ENCODE measurements around the gene ZDHHC5. TPM values are rescaled to one million over a fixed set of nuclear protein-coding genes. Genes with fewer than 3 reads are reported as not detected.
"Not testable (repeated sequence)": the region's sequence is repeated elsewhere in the genome, so short reads cannot be mapped to it uniquely, and the experiment has no call there.

Gene ZDHHC5
- total RNA-seq, 1 experiment from 2014 or later = 80.6 TPM

DNA sequence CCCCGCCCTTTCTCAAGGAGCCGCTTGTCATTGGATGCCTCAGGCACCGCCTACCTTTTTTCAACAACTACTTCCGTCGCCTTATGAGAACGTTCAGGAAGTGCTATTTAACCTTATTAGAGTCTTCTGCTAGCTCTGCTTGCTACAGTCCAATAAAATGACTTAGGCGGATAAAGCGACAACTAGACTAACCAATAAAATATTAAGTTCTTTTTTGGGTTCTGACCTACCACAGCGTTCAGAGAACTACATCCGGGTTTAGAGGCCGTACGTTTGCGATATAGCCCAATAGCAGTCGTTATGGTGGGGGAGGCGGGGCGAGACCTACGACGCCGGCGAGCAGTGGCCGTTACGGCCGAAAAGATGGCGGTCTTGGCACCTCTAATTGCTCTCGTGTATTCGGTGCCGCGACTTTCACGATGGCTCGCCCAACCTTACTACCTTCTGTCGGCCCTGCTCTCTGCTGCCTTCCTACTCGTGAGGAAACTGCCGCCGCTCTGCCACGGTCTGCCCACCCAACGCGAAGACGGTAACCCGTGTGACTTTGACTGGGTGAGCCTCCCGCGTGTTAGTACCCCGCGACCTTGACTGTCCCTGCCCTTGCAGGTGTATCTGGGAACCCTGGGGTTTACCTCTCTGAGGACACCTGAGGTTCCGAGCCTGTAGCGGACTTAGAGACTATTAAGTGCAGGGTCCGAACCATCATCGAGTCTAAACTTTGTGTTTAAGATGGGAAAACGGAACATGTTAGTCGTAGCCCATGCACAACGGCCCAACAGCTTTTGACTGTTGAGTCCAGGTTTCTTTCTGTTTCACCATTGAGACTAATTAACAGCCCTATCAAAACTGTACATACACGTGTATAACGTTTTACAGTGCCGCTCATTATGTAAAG, 44.6 kb downstream of the ZDHHC5 start, which contains the start of gene TMX2:
TSS of gene TMX2 (plus strand) at position 338 of the 895 bp plus-strand sequence. CDS start at position 364, 26 bp downstream.
- Histone ChIP-seq H3K4me1 (ENCODE audit: control insufficient read depth, insufficient read depth, low read length) (peaks cover 17% of the 10 kb centered on the region; the same call in 1 of the 2 replicates), H3K36me3 (ENCODE audit: control insufficient read depth, insufficient read depth, low read length) (peaks cover 7% of the 10 kb centered on the region), H3K27me3 (ENCODE audit: control insufficient read depth, insufficient read depth, low read length) (no peaks in the 10 kb centered on the region), H3K4me3 (ENCODE audit: low read depth in 2 of 2, low read length in 2 of 2) (peak within 1 kb of the TSS; percentile 98), H3K27ac (ENCODE audit: low read length) (peak within 1 kb of the TSS; percentile 95), H3K9me3 (ENCODE audit: control insufficient read depth, insufficient read depth, low read depth, low read length) (no peaks in the 10 kb centered on the region)
- intact Hi-C loops (cut with micrococcal nuclease; ENCODE audit: unreplicated experiment) (no loop called here), in situ Hi-C loops (cut with HindIII; ENCODE audit: low pct_unique_long_range_greater_than_20kb, low sequenced_read_pairs) (no loop called here)
- peak; percentile 21; the same call in 1 of the 2 replicates for TF ChIP-seq POLR2AphosphoS5 (IDR thresholded peaks at IDR 0.05; ENCODE audit: low read depth, low read length)
- TF ChIP-seq CTCF (IDR thresholded peaks at IDR 0.05) = no peak
- 0 out of 2 replicates have a peak, but pooled peaks have one; percentile 14 for TF ChIP-seq TCF7L2 (IDR thresholded peaks at IDR 0.05; ENCODE audit: low read depth, low read length)
- TF ChIP-seq, protein P1, sequence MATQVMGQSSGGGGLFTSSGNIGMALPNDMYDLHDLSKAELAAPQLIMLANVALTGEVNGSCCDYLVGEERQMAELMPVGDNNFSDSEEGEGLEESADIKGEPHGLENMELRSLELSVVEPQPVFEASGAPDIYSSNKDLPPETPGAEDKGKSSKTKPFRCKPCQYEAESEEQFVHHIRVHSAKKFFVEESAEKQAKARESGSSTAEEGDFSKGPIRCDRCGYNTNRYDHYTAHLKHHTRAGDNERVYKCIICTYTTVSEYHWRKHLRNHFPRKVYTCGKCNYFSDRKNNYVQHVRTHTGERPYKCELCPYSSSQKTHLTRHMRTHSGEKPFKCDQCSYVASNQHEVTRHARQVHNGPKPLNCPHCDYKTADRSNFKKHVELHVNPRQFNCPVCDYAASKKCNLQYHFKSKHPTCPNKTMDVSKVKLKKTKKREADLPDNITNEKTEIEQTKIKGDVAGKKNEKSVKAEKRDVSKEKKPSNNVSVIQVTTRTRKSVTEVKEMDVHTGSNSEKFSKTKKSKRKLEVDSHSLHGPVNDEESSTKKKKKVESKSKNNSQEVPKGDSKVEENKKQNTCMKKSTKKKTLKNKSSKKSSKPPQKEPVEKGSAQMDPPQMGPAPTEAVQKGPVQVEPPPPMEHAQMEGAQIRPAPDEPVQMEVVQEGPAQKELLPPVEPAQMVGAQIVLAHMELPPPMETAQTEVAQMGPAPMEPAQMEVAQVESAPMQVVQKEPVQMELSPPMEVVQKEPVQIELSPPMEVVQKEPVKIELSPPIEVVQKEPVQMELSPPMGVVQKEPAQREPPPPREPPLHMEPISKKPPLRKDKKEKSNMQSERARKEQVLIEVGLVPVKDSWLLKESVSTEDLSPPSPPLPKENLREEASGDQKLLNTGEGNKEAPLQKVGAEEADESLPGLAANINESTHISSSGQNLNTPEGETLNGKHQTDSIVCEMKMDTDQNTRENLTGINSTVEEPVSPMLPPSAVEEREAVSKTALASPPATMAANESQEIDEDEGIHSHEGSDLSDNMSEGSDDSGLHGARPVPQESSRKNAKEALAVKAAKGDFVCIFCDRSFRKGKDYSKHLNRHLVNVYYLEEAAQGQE (IDR thresholded peaks at IDR 0.05; ENCODE audit: insufficient read depth in 1 of 2, low read depth in 2 of 2, low read length in 1 of 2) = 0 out of 4 replicates have a peak, but pooled peaks of 1 of the 2 experiments have one; percentile 27
- 0 out of 2 replicates have a peak, but pooled peaks have one; percentile 31 for TF ChIP-seq SIN3A (IDR thresholded peaks at IDR 0.05; ENCODE audit: borderline replicate concordance, insufficient read depth, low read depth, low read length)
- CTCF ChIA-PET = no interaction called here
- POLR2A ChIA-PET = interaction anchor here (0.6 kb wide), 2 partner anchors 21 to 147 kb away, joined by 3 read pairs; no protein-coding TSS in a partner anchor
- DNase-seq (ENCODE audit: low read depth, low spot score) (peak; percentile 97), ATAC-seq (peak; percentile 94)
- no TSS peak for BruUV-seq (replicated peaks)

- no peak for DNase-seq (ENCODE audit: low read depth, low spot score)
- Histone ChIP-seq H3K9me3 (ENCODE audit: control insufficient read depth, insufficient read depth, low read depth, low read length) (no peaks in the 10 kb centered on the region), H3K36me3 (ENCODE audit: control insufficient read depth, insufficient read depth, low read length) (peaks cover 7% of the 10 kb centered on the region), H3K4me3 (ENCODE audit: low read depth in 2 of 2, low read length in 2 of 2) (peak overlapping the region; percentile 98), H3K4me1 (ENCODE audit: control insufficient read depth, insufficient read depth, low read length) (peaks cover 17% of the 10 kb centered on the region; the same call in 1 of the 2 replicates), H3K27me3 (ENCODE audit: control insufficient read depth, insufficient read depth, low read length) (no peaks in the 10 kb centered on the region), H3K27ac (ENCODE audit: low read length) (peak overlapping the region; percentile 95)
- no peak for ATAC-seq
- in situ Hi-C loops (cut with HindIII; ENCODE audit: low pct_unique_long_range_greater_than_20kb, low sequenced_read_pairs) (no loop called here), intact Hi-C loops (cut with micrococcal nuclease; ENCODE audit: unreplicated experiment) (no loop called here)
- TF ChIP-seq SIN3A (IDR thresholded peaks at IDR 0.05; ENCODE audit: borderline replicate concordance, insufficient read depth, low read depth, low read length) = no peak
- TF ChIP-seq CTCF (IDR thresholded peaks at IDR 0.05) = no peak
- TF ChIP-seq, protein P1 (IDR thresholded peaks at IDR 0.05; ENCODE audit: insufficient read depth in 1 of 2, low read depth in 2 of 2, low read length in 1 of 2) = no peak
- TF ChIP-seq TCF7L2 (IDR thresholded peaks at IDR 0.05; ENCODE audit: low read depth, low read length) = no peak
- no peak for TF ChIP-seq POLR2AphosphoS5 (IDR thresholded peaks at IDR 0.05; ENCODE audit: low read depth, low read length)
- CTCF ChIA-PET = no interaction called here
- POLR2A ChIA-PET = no interaction called here
- TSS peak; percentile 86 for BruUV-seq (replicated peaks)
Observed at GRCh38 chr11:57713835-57714234, 45.9 kb downstream of the ZDHHC5 start.

DNA sequence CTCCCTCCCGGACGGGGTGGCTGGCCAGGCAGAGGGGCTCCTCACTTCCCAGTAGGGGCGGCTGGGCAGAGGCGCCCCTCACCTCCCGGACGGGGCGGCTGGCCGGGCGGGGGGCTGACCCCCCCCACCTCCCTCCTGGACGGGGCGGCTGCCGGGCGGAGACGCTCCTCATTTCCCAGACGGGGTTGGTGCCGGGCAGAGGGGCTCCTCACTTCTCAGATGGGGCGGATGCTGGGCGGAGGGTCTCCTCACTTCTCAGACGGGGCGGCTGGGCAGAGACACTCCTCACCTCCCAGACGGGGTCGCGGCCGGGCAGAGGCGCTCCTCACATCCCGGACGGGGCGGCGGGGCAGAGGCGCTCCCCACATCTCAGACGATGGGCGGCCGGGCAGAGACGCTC, 48.8 kb downstream of the ZDHHC5 start:
- H3K36me3 ChIP-seq (ENCODE audit: control insufficient read depth, insufficient read depth, low read length); POLR2A ChIA-PET; H3K27ac ChIP-seq (ENCODE audit: low read length); H3K4me3 ChIP-seq (ENCODE audit: low read depth in 2 of 2, low read length in 2 of 2); H3K27me3 ChIP-seq (ENCODE audit: control insufficient read depth, insufficient read depth, low read length); H3K9me3 ChIP-seq (ENCODE audit: control insufficient read depth, insufficient read depth, low read depth, low read length); BruUV-seq (replicated peaks); intact Hi-C loops (cut with micrococcal nuclease; ENCODE audit: unreplicated experiment); in situ Hi-C loops (cut with HindIII; ENCODE audit: low pct_unique_long_range_greater_than_20kb, low sequenced_read_pairs); DNase-seq (ENCODE audit: low read depth, low spot score); CTCF ChIA-PET; ATAC-seq; H3K4me1 ChIP-seq (ENCODE audit: control insufficient read depth, insufficient read depth, low read length): not testable (repeated sequence)
